Esophagus muscularis mucosa (tissue), 4 donors: Measurements from ENCODE around the gene GHR. TPM values are rescaled to one million over a fixed set of nuclear protein-coding genes. Genes with fewer than 3 reads are reported as not detected.
A peak's percentile ranks its signal among the peaks of the same experiment; 100 is the strongest.
"Not testable (repeated sequence)": the region's sequence is repeated elsewhere in the genome, so short reads cannot be mapped to it uniquely, and the experiment has no call there.

Source experiments
- DNase-seq: peaks from one replicate; pipeline ENCODE4 v3.0.0-alpha.2; 2017; ENCODE audit errors: extremely low spot score
- H3K27ac ChIP-seq, 4 donors: fragments of 200-600 bp; sonication (generic); replicated peaks in 1 of 4; 1 replicate in 3 of 4; 2 replicates in 1 of 4; pipeline ENCODE4 v1.5.1; 2016 to 2019; ENCODE audit warnings: mild to moderate bottlenecking in 1 of 4
- H3K27me3 ChIP-seq, 4 donors: fragments of 200-600 bp; sonication (generic); one replicate each; pipeline versions ENCODE4 v1.5.1 to v1.6.0; 2016 to 2019
- H3K36me3 ChIP-seq, 4 donors: fragments of 200-600 bp; sonication (generic); one replicate each; pipeline ENCODE4 v1.5.1; 2016 to 2019
- H3K4me1 ChIP-seq, 4 donors: fragments of 200-600 bp; sonication (generic); one replicate each; pipeline ENCODE4 v1.5.1; 2016 to 2019
- H3K4me3 ChIP-seq, 4 donors: fragments of 200-600 bp; sonication (generic); 1 replicate in 2 of 4; 2 replicates in 2 of 4; pipeline ENCODE4 v1.5.1; 2016 to 2019; ENCODE audit warnings: mild to moderate bottlenecking in 4 of 4, moderate library complexity in 1 of 4
- H3K9me3 ChIP-seq, 4 donors: fragments of 200-600 bp; sonication (generic); 1 replicate in 3 of 4; 2 replicates in 1 of 4; pipeline ENCODE4 v1.5.1; 2016 to 2019
- EP300 ChIP-seq: sonication (generic); formaldehyde crosslinking; IDR thresholded peaks from one replicate; pipeline ENCODE4 v1.6.1; 2017; ENCODE audit warnings: antibody characterized with exemption
- POLR2A ChIP-seq: fragments of 450-650 bp; IDR thresholded peaks from one replicate; pipeline ENCODE4 v1.6.1; 2017; ENCODE audit warnings: antibody characterized with exemption, moderate library complexity, mild to moderate bottlenecking, low read depth
- POLR2AphosphoS5 ChIP-seq, 2 donors: sonication (generic); formaldehyde crosslinking; IDR thresholded peaks; one replicate each; pipeline ENCODE4 v1.6.1; 2017; ENCODE audit warnings: antibody characterized with exemption in 2 of 2
- WGBS: methylation state at CpG from one replicate; pipeline ENCODE4 v1.1.5; 2018; 5-methylcytosine and 5-hydroxymethylcytosine counted together
- intact Hi-C: fragments of 100-400 bp; cut with DNase I; formaldehyde crosslinking; loops from one replicate; pipeline ENCODE4 v1.15.1; 2023
- total RNA-seq, 4 donors: library from RNA; depleted of rRNA; stranded (reverse); fragments of >200 nt; gene quantifications; one replicate each; pipeline versions ENCODE4 v1.1.0 to v1.2.1, GENCODE V29; 2016
- TF ChIP-seq, protein P1 (sequence below), 3 experiments: fragments of 200-600 bp in 2 of 3; fragments of 450-650 bp in 1 of 3; sonication (generic) in 2 of 3; IDR thresholded peaks; one replicate each; pipeline ENCODE4 v1.5.1; 2017 to 2019; ENCODE audit warnings: antibody characterized with exemption in 3 of 3, mild to moderate bottlenecking in 2 of 3, moderate library complexity in 1 of 3

Gene GHR
- total RNA-seq, 4 donors from 2014 or later, result 5.3 to 9.1 (median 6.5) TPM

DNA sequence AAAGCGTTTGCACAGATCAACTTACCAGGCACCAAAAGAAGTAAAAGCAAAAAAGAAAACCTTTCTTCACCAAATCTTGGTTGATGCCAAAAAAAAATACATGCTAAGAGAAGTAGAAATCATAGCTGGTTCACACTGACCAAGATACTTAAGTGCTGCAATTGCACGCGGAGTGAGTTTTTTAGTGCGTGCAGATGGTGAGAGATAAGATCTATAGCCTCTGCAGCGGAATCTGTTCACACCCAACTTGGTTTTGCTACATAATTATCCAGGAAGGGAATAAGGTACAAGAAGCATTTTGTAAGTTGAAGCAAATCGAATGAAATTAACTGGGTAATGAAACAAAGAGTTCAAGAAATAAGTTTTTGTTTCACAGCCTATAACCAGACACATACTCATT, 297.0 kb downstream of the GHR start:
- DNase-seq, result no peak
- H3K4me3 ChIP-seq, result no peak overlapping the region
- 83% methylated on average over 6 of the region's 6 CpGs for WGBS

DNA sequence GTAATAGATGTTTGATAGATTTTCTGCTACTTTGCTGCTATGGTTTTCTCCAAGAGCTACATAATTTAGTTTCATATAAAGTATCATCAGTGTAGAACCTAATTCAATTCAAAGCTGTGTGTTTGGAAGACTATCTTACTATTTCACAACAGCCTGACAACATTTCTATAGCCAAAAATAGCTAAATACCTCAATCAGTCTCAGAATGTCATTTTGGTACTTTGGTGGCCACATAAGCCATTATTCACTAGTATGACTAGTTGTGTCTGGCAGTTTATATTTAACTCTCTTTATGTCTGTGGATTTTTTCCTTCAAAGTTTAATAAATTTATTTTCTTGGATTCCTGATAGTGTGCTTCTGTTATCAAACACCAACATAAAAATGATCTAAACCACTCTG, 298.2 kb downstream of the GHR start:
- TF ChIP-seq POLR2A (no peak), POLR2AphosphoS5 (IDR thresholded peaks at IDR 0.05) (no peak), EP300 (no peak)
- TF ChIP-seq, protein P1, sequence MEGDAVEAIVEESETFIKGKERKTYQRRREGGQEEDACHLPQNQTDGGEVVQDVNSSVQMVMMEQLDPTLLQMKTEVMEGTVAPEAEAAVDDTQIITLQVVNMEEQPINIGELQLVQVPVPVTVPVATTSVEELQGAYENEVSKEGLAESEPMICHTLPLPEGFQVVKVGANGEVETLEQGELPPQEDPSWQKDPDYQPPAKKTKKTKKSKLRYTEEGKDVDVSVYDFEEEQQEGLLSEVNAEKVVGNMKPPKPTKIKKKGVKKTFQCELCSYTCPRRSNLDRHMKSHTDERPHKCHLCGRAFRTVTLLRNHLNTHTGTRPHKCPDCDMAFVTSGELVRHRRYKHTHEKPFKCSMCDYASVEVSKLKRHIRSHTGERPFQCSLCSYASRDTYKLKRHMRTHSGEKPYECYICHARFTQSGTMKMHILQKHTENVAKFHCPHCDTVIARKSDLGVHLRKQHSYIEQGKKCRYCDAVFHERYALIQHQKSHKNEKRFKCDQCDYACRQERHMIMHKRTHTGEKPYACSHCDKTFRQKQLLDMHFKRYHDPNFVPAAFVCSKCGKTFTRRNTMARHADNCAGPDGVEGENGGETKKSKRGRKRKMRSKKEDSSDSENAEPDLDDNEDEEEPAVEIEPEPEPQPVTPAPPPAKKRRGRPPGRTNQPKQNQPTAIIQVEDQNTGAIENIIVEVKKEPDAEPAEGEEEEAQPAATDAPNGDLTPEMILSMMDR (IDR thresholded peaks at IDR 0.05), result no peak
- Histone ChIP-seq H3K36me3 (peaks cover 4 to 17% (median 9%) of the 10 kb centered on the region in 4 donors), H3K9me3 (no peaks in the 10 kb centered on the region), H3K4me3 (no peak overlapping the region), H3K27ac (no peak overlapping the region), H3K27me3 (no peaks in the 10 kb centered on the region), H3K4me1 (no peaks in the 10 kb centered on the region)
- no peak for DNase-seq
- intact Hi-C loops, result no loop called here

More for the DNA sequence above, 297.0 kb downstream of the GHR start:
- peaks cover 4 to 17% (median 9%) of the 10 kb centered on the region in 4 donors for H3K36me3 ChIP-seq
- TF ChIP-seq EP300, result no peak
- TF ChIP-seq, protein P1 (IDR thresholded peaks at IDR 0.05), result no peak
- TF ChIP-seq POLR2AphosphoS5 (IDR thresholded peaks at IDR 0.05), result no peak
- TF ChIP-seq POLR2A, result no peak
- H3K4me1 ChIP-seq, result no peaks in the 10 kb centered on the region
- H3K27me3 ChIP-seq, result no peaks in the 10 kb centered on the region
- intact Hi-C loops, result no loop called here
- no peaks in the 10 kb centered on the region for H3K9me3 ChIP-seq
- H3K27ac ChIP-seq, result no peak overlapping the region

GRCh38 chr5:42734531-42735058, 311.4 kb downstream of the GHR start:
- WGBS, result 97% methylated on average over 11 of the region's 24 CpGs
- H3K9me3 ChIP-seq, DNase-seq, H3K4me3 ChIP-seq, H3K36me3 ChIP-seq, intact Hi-C loops, H3K27me3 ChIP-seq, H3K27ac ChIP-seq, H3K4me1 ChIP-seq: not testable (repeated sequence)

DNA sequence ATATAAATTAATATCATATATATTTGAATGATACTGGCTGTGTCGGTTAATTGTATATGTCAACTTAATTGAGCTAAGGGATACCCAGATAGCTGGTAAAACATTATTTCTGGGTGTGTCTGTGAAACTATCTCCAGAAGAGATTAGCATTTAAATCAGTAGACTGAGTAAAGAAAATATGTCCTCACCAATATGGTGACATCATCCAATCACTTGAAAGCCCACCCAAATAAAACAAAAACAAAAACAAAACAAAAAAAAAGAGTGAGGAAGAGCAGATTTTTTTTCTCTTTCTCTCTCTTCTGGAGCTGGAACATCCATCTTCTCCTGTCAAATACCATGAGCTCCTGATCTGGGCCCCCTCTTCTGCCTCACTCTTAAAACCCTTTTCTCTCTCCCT, 317.7 kb downstream of the GHR start:
- H3K4me1 ChIP-seq, result no peaks in the 10 kb centered on the region
- WGBS, result 93% methylated on average over 1 of the region's 1 CpG
- H3K36me3 ChIP-seq, result no peaks in the 10 kb centered on the region
- no peaks in the 10 kb centered on the region for H3K27me3 ChIP-seq
- H3K9me3 ChIP-seq, result no peaks in the 10 kb centered on the region
- no peak overlapping the region for H3K4me3 ChIP-seq
- DNase-seq, result no peak
- intact Hi-C loops, result no loop called here
- H3K27ac ChIP-seq, result no peak overlapping the region
- TF ChIP-seq POLR2A (no peak), POLR2AphosphoS5 (IDR thresholded peaks at IDR 0.05) (no peak), EP300 (no peak)
- TF ChIP-seq, protein P1 (IDR thresholded peaks at IDR 0.05), result no peak

DNA sequence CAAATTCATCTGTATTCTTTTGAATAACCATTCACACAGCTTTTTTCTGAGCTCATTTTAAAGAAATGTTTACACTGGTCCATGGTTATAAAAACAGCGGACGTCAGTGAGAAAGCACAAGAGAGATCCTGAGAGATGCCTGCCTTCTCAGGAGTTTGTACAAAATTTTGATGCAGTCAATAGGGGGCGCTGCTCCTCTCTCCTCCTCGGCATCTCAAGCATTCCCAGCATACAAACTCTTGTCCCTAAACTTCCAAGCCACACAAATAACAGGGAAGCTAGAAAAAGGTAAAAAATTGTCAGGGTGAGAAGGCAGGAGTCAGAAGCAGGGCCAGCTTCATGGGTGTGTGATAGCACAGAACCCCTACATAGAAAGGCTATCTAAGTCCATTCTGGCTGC, 322.2 kb downstream of the GHR start:
- 20% methylated on average over 4 of the region's 4 CpGs for WGBS
- H3K36me3 ChIP-seq, result no peaks in the 10 kb centered on the region
- no peaks in the 10 kb centered on the region for H3K9me3 ChIP-seq
- intact Hi-C loops, result no loop called here
- H3K4me3 ChIP-seq, result no peak overlapping the region
- DNase-seq, result no peak
- H3K27me3 ChIP-seq, result no peaks in the 10 kb centered on the region
- TF ChIP-seq EP300, result no peak
- no peak for TF ChIP-seq POLR2A
- TF ChIP-seq, protein P1 (IDR thresholded peaks at IDR 0.05), result peak in 1 of 3 experiments; percentile 2
- TF ChIP-seq POLR2AphosphoS5 (IDR thresholded peaks at IDR 0.05), result no peak
- no peak overlapping the region for H3K27ac ChIP-seq
- H3K4me1 ChIP-seq, result no peaks in the 10 kb centered on the region
